Measurements from ENCODE around the gene ACSF3. TPM values are rescaled to one million over a fixed set of nuclear protein-coding genes. Genes with fewer than 3 reads are reported as not detected.
A peak's percentile ranks its signal among the peaks of the same experiment; 100 is the strongest.
"Not testable (repeated sequence)": the region's sequence is repeated elsewhere in the genome, so short reads cannot be mapped to it uniquely, and the experiment has no call there.

Gene ACSF3
- total RNA-seq, 1 donor from 2014 or later, result 14.5 TPM

DNA sequence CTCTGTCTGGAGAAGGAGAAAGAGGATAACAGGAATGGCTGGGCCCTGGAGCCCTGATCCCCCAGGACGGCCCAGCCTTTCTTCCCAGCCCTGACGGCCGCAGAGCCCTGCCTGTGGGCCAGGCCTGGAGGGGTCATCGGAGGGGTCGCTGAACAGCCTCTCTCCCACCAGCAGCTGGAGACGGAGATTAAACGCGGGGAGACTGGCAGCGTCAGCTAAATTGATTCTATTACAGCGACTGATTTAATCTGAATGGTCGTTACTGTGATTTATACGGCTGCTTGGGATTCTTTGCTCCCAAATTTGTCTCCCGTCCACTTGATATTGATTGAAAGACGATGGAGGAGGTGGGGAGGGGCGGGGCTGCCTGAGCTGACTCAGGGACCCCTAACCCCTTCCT lies 70.8 kb downstream of the ACSF3 start:
- H3K27me3 Mint-ChIP-seq (ENCODE audit: insufficient read depth, low read depth), result peaks cover 13% of the 10 kb centered on the region
- Histone ChIP-seq H3K4me1 (peaks cover 14% of the 10 kb centered on the region), H3K36me3 (no peaks in the 10 kb centered on the region), H3K79me2 (ENCODE audit: low read depth) (no peaks in the 10 kb centered on the region), H3K9me3 (ENCODE audit: low read depth) (no peaks in the 10 kb centered on the region), H3F3A (ENCODE audit: low read depth) (peaks cover 3% of the 10 kb centered on the region), H3K4me2 (no peak overlapping the region), H3K4me3 (no peak overlapping the region), H4K20me1 (ENCODE audit: low read depth) (no peaks in the 10 kb centered on the region), H3K27ac (no peak overlapping the region), H3K9ac (no peak overlapping the region), H3K27me3 (peaks cover 15% of the 10 kb centered on the region), H2AFZ (replicated peaks) (peak overlapping the region; percentile 72)
- H3K4me3 Mint-ChIP-seq, result peak overlapping the region; percentile 60
- peak; percentile 65 for DNase-seq (ENCODE audit: low spot score)
- no peaks in the 10 kb centered on the region for H3K9me3 Mint-ChIP-seq
- peak overlapping the region; percentile 79 for H3K27ac Mint-ChIP-seq
- TF ChIP-seq, protein P1, sequence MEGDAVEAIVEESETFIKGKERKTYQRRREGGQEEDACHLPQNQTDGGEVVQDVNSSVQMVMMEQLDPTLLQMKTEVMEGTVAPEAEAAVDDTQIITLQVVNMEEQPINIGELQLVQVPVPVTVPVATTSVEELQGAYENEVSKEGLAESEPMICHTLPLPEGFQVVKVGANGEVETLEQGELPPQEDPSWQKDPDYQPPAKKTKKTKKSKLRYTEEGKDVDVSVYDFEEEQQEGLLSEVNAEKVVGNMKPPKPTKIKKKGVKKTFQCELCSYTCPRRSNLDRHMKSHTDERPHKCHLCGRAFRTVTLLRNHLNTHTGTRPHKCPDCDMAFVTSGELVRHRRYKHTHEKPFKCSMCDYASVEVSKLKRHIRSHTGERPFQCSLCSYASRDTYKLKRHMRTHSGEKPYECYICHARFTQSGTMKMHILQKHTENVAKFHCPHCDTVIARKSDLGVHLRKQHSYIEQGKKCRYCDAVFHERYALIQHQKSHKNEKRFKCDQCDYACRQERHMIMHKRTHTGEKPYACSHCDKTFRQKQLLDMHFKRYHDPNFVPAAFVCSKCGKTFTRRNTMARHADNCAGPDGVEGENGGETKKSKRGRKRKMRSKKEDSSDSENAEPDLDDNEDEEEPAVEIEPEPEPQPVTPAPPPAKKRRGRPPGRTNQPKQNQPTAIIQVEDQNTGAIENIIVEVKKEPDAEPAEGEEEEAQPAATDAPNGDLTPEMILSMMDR (IDR thresholded peaks at IDR 0.05), result no peak
- TF ChIP-seq EZH2 (IDR thresholded peaks at IDR 0.05) (no peak), EZH2phosphoT487 (IDR thresholded peaks at IDR 0.05) (no peak)
- peaks cover 27% of the 10 kb centered on the region for H3K4me1 Mint-ChIP-seq
- no peaks in the 10 kb centered on the region for H3K36me3 Mint-ChIP-seq

DNA sequence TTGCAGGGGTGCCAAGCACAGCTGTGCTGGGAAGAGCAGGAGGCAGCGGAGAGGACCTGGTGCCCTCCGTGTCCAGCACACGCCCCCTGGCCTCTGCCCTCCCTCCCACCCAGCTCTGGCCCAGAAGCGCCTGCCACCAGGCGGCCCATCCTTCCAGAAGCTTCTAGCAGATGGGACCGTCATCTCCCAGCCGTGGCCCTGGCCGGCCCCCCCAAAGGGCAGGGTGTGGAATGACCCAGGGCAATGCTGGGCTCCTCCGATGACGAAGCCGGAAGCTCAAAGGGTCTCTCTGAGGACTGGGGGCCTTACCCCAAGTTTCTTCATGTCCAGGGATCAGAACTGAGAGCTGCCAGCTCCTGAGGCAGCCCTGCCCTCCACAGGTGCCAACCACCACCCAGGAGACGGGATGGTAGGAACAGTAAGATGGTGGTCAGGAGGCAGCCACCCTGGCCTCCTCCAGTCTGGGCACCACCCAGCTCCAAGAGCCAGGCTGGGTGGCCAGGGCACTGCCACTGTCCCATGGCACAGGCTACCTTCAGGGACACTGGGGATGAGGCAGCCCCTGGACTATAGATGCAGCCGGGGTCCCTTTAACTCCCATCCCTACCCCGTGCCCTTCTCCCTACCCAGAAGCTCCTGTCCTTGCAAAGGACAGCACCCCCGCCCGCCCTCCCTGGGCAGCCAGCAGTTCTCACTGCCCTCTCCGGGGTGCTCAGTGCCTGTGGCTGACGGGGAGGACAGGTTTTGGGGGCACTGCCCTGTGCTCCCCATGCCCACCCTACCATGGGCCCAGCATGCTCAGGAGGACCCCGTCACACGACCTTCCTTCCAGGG lies 71.4 kb downstream of the ACSF3 start:
- Histone ChIP-seq H2AFZ (replicated peaks) (no peak overlapping the region), H3K36me3 (no peaks in the 10 kb centered on the region), H3K9me3 (ENCODE audit: low read depth) (no peaks in the 10 kb centered on the region), H4K20me1 (ENCODE audit: low read depth) (no peaks in the 10 kb centered on the region), H3K9ac (no peak overlapping the region), H3K4me1 (peaks cover 14% of the 10 kb centered on the region), H3K27me3 (peaks cover 21% of the 10 kb centered on the region), H3K27ac (no peak overlapping the region), H3K4me3 (no peak overlapping the region), H3K4me2 (no peak overlapping the region), H3K79me2 (ENCODE audit: low read depth) (no peaks in the 10 kb centered on the region), H3F3A (ENCODE audit: low read depth) (peaks cover 3% of the 10 kb centered on the region)
- Mint-ChIP-seq H3K4me1 (peaks cover 27% of the 10 kb centered on the region), H3K27me3 (ENCODE audit: insufficient read depth, low read depth) (peaks cover 11% of the 10 kb centered on the region), H3K4me3 (no peak overlapping the region), H3K36me3 (no peaks in the 10 kb centered on the region), H3K9me3 (no peaks in the 10 kb centered on the region), H3K27ac (no peak overlapping the region)
- TF ChIP-seq, protein P1 (IDR thresholded peaks at IDR 0.05), result no peak
- TF ChIP-seq EZH2phosphoT487 (IDR thresholded peaks at IDR 0.05) (no peak), EZH2 (IDR thresholded peaks at IDR 0.05) (no peak)
- DNase-seq (ENCODE audit: low spot score), result no peak

DNA sequence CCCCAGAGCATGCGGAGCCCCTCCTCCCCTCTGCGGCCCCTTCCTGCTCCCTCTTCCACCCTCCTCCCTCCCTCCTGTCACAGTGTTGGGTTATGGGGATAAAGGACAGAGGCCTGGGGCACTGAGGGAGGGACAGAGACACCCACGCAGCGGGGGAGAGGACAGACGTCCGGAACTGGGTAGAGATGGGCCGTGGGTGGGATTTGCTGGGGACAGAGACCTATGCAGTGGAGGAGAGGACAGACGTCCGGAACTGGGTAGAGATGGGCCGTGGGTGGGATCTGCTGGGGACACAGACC lies 72.0 kb downstream of the ACSF3 start:
- H4K20me1 ChIP-seq (ENCODE audit: low read depth); H3K9ac ChIP-seq; DNase-seq (ENCODE audit: low spot score); H3K27ac ChIP-seq; H3K9me3 Mint-ChIP-seq; H3F3A ChIP-seq (ENCODE audit: low read depth); H3K4me3 ChIP-seq; H3K79me2 ChIP-seq (ENCODE audit: low read depth); H3K4me3 Mint-ChIP-seq; H3K4me2 ChIP-seq; H3K36me3 ChIP-seq; H3K9me3 ChIP-seq (ENCODE audit: low read depth); H3K36me3 Mint-ChIP-seq; H2AFZ ChIP-seq (replicated peaks): not testable (repeated sequence)
- Histone ChIP-seq H3K4me1 (peaks cover 14% of the 10 kb centered on the region), H3K27me3 (peaks cover 27% of the 10 kb centered on the region)
- peaks cover 27% of the 10 kb centered on the region for H3K4me1 Mint-ChIP-seq
- peak overlapping the region; percentile 54 for H3K27ac Mint-ChIP-seq
- H3K27me3 Mint-ChIP-seq (ENCODE audit: insufficient read depth, low read depth), result peaks cover 11% of the 10 kb centered on the region

DNA sequence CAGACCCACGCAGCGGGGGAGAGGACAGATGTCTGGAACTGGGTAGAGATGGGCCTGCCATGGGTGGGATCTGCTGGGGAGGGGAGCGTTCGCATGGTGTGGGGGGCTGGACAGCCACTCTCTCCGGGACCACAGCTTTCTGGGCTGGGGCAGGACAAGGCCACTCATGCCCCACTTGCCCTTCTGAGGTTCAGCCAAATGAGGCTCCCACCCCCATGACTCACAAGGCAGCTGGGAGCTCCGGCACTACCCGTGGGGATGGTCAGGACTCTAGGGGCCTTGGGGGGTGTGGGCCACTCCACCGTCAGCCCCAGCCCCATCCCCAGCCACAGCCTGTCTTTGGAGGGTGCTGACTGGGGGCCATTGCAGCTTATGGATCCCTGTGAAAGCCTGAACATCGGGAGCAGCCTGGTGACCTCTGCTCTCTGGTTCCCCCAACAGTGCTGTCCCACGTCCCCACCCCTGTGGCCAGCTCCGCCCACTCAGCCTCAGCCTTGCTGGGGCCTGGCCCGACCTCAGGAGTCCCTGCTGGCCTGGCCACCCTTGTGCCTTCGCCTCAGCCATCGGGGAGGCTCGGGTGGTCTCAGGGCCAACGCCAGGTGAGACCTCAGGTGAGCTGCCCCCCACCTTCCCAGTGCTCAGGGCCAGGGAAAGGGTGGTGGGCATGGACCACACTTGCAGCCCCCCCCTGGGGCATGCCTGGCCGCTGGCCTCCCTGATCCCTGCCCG lies 73.2 kb downstream of the ACSF3 start:
- H3K4me3 Mint-ChIP-seq, result peak overlapping the region; percentile 62
- H3K79me2 ChIP-seq (ENCODE audit: low read depth), result no peaks in the 10 kb centered on the region
- DNase-seq (ENCODE audit: low spot score), result no peak
- H3F3A ChIP-seq (ENCODE audit: low read depth), result peaks cover 3% of the 10 kb centered on the region
- H3K4me1 Mint-ChIP-seq, result peaks cover 29% of the 10 kb centered on the region
- H3K4me2 ChIP-seq, result no peak overlapping the region
- H3K9me3 Mint-ChIP-seq, result no peaks in the 10 kb centered on the region
- H3K36me3 Mint-ChIP-seq, result no peaks in the 10 kb centered on the region
- H3K27me3 Mint-ChIP-seq (ENCODE audit: insufficient read depth, low read depth), result peaks cover 12% of the 10 kb centered on the region
- H3K9me3 ChIP-seq (ENCODE audit: low read depth), result no peaks in the 10 kb centered on the region
- H3K4me3 ChIP-seq, result no peak overlapping the region
- H2AFZ ChIP-seq (replicated peaks), result peak overlapping the region; percentile 34
- H3K9ac ChIP-seq, result no peak overlapping the region
- H3K27ac Mint-ChIP-seq, result peak overlapping the region; percentile 50
- peaks cover 15% of the 10 kb centered on the region for H3K4me1 ChIP-seq
- no peak overlapping the region for H3K27ac ChIP-seq
- peaks cover 35% of the 10 kb centered on the region for H3K27me3 ChIP-seq
- TF ChIP-seq EZH2phosphoT487 (IDR thresholded peaks at IDR 0.05), result no peak
- TF ChIP-seq EZH2 (IDR thresholded peaks at IDR 0.05), result no peak
- TF ChIP-seq, protein P1 (IDR thresholded peaks at IDR 0.05), result no peak
- no peaks in the 10 kb centered on the region for H3K36me3 ChIP-seq
- peaks cover 9% of the 10 kb centered on the region for H4K20me1 ChIP-seq (ENCODE audit: low read depth)

Measured in neural progenitor cell (in vitro differentiated cells).